ENCODE measurements around the gene WDTC1. TPM values are rescaled to one million over a fixed set of nuclear protein-coding genes. Genes with fewer than 3 reads are reported as not detected.
"Not testable (repeated sequence)": the region's sequence is repeated elsewhere in the genome, so short reads cannot be mapped to it uniquely, and the experiment has no call there.

WDTC1 gene
- total RNA-seq, 4 donors from 2014 or later = 24.8 to 38.1 (median 27.1) TPM

GRCh38 chr1:27216466-27216865 is 18.0 kb upstream of the WDTC1 start:
- no peak for DNase-seq (ENCODE audit: low spot score)
- TF ChIP-seq CTCF (IDR thresholded peaks at IDR 0.05) = no peak
- ATAC-seq (ENCODE audit: low FRiP score) = no peak

GRCh38 chr1:27217401-27217800 is 17.0 kb upstream of the WDTC1 start:
- DNase-seq (ENCODE audit: low spot score) = no peak
- no peak for ATAC-seq (ENCODE audit: low FRiP score)
- no peak for TF ChIP-seq CTCF (IDR thresholded peaks at IDR 0.05)

GRCh38 chr1:27218736-27219135 is 15.7 kb upstream of the WDTC1 start:
- ATAC-seq (ENCODE audit: low FRiP score) (no peak), DNase-seq (ENCODE audit: low spot score) (no peak)
- TF ChIP-seq CTCF (IDR thresholded peaks at IDR 0.05) = no peak

GRCh38 chr1:27220096-27220495 is 14.3 kb upstream of the WDTC1 start:
- DNase-seq (ENCODE audit: low spot score) = no peak
- no peak for TF ChIP-seq CTCF (IDR thresholded peaks at IDR 0.05)
- no peak for ATAC-seq (ENCODE audit: low FRiP score)

GRCh38 chr1:27220702-27221497 is 13.5 kb upstream of the WDTC1 start:
- ATAC-seq (ENCODE audit: low FRiP score); DNase-seq (ENCODE audit: low spot score): not testable (repeated sequence)

- no peak for DNase-seq (ENCODE audit: low spot score)
- TF ChIP-seq CTCF (IDR thresholded peaks at IDR 0.05) = no peak
- ATAC-seq (ENCODE audit: low FRiP score) = no peak
These were observed 8.8 kb upstream of the WDTC1 start for GRCh38 chr1:27225621-27226020.

- TF ChIP-seq CTCF (IDR thresholded peaks at IDR 0.05) = no peak
- no peak for ATAC-seq (ENCODE audit: low FRiP score)
- no peak for DNase-seq (ENCODE audit: low spot score)
These were observed 6.7 kb upstream of the WDTC1 start for GRCh38 chr1:27227765-27228164.
